ENCODE data around the gene RBM43.
"Not testable (repeated sequence)": the region's sequence is repeated elsewhere in the genome, so short reads cannot be mapped to it uniquely, and the experiment has no call there.

Gene RBM43

DNA sequence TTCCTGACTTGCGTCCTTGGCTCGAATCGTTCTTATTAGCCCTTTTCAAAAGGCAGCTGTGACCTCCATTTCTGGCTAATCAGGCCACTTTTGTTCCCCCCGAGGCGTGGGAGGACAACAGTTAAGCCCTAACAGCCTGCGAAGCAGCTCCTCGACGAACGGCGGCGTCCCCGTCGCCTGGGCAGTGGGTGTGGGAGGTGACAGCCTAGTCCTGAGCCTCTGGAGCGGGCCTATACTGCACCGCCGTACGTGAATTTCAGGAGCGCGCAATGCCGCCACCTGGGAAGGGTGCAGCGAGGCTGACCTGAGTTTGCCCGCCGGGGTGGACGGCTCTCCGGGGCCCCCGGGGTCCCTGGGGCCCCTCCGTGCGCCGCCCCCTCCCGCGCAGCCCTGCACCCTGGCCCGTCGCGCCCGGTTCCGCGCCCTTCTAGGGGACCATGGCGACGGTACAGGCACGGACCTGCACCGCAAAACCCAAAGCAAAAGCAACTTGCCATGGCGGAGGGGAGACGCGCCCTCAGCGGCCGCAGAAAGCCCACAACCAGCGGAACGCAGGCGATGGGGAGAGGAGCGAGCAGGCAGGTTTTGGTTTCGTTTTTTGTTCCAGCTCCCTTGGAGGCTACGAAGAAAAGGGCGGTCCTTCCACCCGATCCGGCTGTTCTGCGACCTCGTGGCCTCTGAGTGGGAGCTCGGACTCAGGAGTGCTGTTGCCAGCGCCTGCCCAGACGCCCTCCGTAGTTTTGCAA lies at the start of gene RBM43:
Gene RBM43, minus strand, starts transcription at position 633 of the 746 bp plus-strand sequence. Its CDS starts 136 bp downstream, at position 497.
- DNase-seq: no peak

DNA sequence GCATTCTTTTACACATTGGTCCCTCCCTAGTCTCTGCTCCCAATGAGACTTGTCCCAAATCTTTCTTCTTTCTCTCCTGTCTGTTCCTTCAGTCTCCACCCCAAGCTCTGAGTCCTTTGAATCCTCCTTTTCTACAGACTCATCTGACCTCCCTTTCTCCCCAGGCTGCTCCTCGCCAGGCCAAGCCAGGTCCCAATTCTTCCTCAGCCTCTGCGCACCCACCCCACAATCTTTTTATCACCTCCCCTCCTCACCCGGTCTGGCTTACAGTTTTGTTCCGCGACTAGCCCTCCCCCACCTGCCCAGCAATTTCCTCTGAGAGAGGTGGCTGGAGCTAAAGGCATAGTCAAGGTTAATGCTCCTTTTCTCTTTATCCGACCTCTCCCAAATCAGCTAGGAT lies 48.6 kb upstream of the RBM43 start:
- DNase-seq: not testable (repeated sequence)

DNA sequence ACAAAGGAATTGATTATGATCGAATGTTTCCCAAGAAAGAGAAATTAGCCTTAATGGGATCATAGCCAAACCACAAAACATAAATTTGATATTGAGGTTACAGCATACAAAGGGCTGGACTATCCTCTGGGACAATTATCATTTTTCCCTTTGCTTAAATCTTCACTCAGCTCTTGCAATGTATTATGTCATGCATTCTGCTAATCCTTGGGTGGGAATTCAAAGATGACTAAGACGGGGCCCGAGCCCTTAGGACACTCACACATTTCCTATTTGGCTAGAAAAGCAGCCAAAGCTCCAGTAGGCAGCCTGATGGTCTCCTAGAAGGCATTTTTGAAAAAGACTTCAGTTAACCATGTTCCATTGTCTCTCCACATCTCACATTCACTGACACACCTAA lies 45.0 kb upstream of the RBM43 start:
- no peak for DNase-seq

DNA sequence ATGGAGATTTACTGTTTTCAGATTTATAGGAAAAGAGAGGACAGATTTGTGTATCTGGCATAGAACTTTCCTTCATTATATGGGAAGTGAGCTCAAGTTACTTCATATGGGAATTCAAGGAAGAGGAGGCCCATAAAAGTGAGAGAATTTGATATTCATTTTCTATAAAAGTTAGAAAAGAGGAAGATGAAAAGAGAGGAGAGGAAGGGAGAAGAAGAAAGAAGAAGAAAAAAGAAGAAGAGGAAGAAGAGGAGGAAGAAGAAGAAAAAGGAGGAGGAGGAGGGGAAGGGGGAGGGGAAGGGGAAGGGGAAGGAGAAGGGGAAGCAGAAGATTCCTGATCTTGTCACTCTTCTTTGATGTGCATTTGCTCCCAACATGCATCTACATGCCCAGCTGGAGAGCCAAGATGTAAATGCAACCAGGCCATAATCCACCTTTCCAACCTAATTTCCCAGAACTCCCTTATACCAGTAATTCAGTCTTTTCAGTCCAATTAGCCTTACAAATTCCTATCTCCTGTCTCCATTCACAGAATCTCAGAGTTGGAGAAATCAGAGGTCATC lies 43.5 kb upstream of the RBM43 start:
- no peak for DNase-seq

DNA sequence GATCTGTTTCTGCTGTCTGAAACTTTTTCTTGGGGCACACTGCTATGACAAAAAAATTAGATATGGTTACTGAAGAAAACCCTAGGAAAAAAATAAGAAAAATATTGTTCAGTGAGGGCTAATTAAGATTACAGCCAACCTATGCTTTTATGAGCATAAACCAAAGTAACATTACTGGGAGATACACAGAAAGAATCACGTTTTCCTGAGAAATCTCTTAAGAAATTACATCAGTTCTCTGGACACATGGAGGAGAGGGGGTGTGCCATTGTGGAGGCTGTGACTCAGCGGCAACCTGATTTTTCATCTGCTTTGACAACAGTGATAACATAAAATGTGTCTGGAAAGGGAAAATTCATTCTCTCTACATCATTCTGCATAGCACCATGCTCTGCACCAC lies 41.2 kb upstream of the RBM43 start:
- no peak for DNase-seq

DNA sequence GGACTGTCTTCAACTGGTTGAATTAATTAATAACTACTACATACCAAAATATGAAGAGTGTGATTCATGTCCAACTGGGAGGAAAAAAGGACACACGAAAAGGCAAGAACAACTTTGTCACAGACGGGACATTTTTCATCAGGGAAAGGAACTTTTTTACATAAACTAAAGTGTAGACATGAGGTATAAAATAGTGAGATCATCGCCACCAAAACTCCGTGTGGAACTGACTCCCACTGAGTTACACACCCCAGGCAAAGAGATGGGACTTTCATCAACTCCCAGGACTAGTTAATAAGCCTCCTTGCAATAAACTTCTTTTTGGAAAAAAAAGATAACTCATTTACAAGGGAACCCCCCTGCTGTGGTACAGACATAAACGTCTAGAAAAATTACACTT lies 40.7 kb upstream of the RBM43 start:
- DNase-seq: no peak

DNA sequence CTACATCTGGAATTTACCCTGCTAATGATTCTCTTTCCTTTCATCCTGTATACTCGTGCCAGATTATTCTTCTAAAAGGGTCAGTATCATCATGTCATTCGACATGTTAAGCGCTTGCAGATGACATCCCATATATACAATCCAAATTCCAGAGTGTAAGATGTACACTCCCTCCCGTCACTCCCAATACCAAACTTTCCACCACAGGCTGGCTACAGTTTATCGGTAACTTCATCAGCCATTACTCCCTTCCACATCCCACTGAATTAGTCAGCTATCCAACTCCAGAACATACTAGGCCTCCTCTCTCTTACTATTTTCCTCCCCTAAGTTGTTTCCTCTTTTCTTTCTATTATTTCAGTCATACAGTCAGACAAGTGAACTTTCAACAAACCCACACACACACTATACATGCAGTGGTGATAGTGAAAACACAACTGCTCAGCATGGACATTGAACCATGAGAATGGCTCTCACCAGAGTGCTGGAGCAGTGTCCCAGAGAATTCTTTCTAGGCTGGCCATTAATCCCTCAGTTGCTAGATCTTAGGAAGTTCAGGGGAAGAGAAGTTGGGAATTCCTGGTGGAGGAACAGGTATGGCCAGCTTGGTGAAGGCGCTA lies 38.4 kb upstream of the RBM43 start:
- no peak for DNase-seq

DNA sequence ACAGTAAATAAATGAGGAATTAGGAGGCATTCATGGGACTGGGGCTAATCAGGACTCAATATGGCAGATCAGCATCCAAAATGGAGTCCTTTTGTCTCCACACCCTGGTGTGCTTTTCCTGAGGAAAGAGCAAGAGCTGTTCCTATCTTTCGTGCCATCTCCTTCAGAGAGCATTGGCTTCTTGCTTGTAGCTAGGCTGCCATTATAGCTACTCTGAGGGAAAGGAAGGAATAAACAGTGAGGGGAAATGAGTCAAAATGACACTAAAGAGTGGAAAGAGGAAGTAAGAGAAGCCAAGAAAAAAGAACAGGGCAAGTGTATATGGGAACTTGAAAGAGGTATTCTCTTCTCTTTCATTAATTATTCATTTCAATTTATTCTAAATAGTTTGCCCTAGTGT lies 36.2 kb upstream of the RBM43 start:
- DNase-seq: no peak

DNA sequence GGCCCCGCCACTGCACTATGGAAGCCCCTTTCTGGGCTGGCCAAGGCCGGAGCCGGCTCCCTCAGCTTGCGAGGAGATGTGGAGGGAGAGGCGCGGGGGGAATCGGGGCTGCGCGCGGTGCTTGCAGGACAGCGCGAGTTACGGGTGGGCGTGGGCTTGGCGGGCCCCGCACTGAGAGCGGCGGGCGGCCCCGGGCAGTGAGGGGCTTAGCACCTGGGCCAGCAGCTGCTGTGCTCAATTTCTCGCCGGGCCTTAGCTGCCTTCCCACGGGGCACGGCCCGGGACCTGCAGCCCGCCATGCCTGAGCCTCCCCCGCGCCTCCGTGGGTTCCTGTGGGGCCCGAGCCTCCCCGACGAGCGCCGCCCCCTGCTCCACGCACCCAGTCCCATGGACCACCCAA lies 34.3 kb upstream of the RBM43 start:
- not testable (repeated sequence) for DNase-seq

DNA sequence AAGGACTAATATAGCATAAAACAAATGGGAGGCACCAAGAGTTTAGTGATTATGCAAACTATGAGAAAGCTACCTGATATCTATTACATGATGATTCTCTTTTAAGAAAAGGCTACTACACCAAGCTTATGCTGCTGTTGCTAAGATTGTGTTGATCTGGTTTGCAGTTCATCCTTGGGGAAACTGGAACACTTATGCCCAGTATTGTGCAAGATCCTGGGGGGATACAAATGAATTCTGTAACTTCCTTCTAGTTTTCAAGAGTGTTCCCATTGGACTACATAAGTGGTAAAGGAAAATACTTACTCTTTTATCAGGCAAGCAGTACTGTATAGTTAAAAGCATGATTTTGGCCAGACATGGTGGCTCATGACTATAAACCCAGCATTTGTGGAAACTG lies 30.9 kb upstream of the RBM43 start:
- DNase-seq: no peak

DNA sequence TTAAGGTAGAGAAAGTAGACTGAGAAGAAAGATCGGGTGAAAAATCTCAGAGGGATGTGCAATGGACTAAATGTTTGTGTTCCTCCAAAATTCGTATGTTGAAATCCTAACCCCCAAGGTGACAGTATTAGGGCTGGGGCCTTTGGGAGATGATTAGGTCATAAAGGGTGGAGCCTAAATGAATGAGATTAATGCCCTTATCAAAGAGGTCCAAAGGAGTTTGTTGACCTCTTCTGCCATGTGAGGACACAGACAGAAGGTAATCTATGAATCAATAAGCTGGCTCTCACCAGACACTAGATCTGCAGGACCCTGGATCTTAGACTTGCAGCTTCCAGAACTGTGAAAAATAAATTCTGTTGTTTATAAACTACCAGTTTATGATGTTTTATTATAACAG lies 30.5 kb upstream of the RBM43 start:
- no peak for DNase-seq

DNA sequence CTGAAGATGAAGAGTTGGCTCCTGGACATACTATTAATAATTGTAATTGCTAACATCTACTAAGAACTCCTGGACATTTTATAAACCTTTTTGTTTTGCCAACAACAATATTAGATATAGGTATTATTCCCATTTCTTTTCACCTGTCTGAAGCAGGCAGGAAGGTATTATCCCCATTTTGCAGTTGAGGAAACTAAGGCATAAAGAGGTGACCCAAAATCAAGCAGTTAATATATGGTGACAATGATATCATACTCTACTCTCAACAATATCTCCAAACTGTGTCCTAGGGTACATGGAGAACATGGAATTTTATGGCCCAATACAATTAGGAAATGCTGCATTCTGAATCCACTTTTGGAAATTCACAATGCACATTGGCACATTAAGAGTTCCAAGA lies 29.6 kb upstream of the RBM43 start:
- DNase-seq: no peak

DNA sequence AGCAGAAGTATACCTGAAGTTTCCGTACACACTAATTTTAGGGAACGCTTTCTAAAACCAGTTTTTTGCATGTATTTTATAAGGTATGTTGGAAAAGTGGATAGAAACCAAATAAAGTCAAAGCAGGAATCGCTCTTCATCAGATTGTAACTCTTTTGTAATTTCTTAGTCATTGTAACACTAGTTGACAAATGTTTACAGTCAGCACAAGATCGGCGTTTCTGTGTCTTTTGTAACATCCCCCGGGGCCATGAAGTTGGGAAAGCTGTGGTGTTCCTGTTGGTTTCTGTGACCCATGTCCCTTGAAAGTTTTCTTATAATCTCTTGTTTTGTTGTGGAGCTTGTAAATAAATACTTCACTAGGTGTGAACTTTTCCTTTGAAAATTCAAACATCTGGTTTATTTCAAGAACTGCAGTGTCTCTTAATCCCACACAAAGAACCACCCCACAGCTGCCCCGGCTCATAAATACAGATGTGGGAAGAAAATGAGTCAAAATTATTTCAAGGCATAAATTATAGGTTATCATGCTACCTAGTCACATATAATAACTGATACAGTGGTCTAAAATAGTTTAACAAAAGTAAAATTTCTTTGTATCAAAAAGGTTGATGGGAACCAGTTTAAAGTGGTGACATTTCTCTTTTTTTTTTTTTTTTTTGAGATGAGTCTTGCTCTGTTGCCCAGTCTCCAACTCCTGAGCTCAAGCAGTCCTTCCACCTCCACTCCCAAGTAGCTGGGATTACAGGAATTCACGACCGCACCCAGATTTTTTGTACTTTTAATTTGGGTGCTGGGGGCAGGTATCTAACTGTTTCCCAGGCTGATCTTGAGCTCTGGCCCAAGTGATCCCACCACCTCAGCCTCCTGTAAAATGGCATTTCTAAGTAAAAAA lies 28.6 kb upstream of the RBM43 start:
- no peak for DNase-seq

DNA sequence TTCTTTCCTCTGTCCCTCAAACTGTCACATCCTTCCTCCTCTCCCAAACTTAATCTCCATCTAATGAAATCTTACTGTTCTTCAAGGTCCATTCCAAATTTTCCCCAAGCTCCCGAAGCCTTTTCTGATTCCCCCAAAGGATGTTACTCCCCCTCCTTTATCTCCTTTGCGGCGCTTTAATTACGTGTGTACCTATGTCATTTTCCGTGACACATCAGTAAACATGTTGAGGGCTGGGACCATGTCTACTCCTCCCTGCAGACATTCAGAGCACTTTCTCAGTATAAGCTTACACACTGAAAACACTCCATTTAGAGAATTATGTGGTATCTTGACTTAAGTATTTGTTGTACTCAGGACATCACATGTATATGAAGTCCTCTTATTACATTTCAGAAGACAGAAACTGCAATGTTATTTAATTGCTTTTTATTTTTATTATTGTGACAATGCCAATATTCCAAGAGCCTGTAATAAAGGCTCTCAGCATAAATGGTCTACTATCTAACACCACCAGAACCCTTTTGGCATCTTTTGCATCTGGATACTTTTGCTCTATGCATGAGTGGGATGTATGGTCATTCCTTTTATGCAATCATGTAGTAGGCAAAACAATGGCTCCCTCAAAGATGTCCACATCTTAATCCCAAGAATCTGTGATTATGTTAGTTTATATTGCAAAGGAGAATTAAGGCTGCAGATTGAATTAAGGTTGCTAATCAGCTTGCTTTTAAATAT lies 26.0 kb upstream of the RBM43 start:
- no peak for DNase-seq

DNA sequence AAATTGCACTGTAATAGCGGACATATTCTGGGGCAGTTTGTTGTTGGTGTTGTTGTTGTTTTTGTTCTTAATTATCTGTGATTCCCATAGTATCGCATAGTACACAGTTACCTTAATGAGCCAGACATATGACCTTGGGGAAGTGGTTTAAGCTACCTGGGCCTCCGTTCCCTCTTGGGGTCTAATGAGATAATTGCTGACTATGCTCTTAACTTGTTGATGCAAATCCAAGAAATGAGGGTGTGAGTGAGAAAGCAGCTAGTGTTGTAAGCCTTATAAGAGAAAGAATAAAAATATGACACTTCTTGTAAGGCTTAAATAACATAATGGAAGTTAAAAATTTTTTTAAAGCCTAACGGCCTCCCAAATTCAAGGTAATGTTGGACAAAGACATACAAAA lies 20.7 kb upstream of the RBM43 start:
- no peak for DNase-seq

DNA sequence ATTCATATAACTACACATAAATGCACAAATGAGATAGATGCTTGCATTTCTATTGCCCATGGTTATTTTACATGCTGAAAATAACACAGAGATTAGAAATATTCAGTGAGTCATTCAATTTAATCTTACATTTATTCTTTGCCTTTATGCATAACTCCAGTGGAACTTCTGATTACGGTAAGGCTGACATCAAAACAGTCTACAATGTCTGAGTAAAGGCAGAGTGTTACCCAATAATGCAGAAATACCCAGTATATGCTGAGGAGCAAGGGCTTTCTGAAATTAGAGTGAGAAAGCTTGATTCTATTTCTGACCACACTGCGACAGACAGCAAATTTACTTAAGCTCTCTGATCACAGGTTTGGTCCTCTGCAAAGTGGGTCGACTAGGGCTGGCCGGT lies 18.6 kb upstream of the RBM43 start:
- no peak for DNase-seq

DNA sequence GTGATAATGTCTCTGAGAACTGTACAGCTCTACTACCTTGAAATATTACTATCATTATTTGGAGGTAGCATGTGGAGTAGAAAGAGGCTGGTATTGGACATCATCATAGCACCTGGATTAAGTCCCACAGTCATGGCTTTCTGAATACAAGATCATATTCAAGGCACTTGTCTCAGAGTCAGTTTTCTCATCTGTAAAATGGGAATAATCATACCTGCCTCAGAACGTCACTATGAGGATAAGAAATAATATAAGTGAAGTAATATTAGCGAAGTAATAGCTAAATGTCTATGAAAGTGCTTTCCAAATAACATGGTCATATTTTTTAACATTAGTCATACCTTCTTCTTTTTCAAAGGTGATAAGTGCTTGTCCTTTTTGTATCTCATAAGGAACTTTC lies 16.8 kb upstream of the RBM43 start:
- DNase-seq: no peak

DNA sequence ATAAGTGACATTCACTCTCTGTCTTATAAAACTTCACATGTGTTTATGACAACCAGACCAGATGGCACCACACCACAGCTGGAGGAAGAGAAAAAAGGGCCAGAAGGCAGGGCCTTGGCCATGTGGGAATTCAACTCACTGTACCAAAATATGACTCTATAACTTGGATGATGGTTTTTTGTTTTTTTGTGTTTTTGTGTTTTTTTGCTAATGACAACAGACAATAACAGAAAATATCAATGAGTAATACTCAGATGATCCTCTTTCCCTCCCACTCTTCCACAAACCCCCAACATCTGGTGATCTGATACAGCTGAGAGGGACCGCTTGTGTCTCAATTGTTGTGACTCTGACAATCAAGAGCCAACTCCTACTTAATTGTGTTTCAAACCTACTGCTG lies 15.4 kb upstream of the RBM43 start:
- DNase-seq: peak in 1 of 2 experiments; percentile 15

DNA sequence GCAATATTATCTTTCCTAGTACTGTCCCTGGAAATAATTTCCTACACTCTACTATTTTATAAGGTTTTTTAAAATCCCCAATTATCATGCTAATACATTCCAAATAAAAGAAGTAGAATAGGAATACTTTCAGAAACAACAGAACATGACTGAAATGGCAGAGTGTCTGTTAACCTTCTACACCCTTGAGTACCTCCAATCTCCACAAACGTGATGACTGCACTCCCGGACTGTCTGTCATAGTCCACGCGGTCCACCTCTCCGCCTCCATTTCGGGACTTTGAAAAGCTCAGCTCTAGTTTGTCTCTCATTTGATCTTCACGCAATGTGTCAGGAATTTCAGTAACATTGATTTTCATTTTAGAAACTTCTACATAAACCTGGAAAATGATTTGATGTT lies 13.6 kb upstream of the RBM43 start:
- DNase-seq: no peak

DNA sequence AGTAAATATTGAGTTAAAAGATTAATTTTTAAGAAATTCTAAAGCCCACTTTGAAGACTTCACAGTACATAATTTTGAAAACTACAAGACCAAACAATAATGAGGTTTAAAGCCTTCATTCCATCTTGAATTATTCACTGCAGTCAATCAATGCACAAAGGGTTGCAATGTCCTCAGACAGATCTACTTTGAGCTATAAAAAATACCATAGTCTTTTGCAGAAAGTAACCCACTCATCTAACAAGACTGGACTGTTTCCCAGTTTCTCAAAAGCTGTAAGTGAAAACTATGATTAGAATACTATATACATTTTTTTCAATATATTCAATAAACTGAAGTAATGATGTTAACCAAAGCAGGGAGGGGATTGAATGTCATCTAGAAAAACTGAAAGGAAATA lies 10.2 kb upstream of the RBM43 start:
- DNase-seq: no peak

DNA sequence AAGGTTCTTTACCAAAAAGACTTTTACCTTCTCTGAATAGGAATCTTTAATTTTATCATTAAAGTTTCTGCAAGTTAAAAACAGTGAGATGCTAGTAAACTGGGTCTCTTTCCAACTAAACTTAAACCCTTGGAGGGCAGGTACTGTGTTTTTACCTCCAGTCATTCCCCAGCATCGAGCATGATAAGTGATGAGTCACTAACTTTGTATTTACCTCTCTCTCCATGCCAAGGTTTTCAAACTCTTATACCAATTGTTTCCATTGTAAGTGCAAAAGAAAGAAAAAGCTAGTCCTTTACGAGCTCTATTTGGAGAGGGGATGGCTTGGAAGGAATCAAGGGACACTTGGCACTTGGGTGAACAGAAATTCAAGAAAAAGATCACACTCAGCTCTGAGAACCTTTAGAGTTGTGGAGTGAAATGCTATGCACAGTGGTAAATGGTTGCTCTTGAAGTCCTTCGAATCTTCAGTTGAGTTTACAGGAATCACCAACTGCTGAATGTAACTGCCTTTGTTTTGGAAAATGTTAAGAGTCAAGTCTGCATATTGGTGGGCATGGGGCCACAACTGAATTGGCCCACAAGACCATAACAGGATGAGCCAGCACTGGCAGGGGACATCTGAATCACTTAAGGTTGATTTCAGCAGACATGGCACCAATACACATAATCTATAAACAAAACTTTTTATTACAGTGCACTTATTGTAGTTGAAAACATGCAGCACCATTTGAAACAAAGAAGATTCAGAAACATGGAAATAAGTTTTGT lies 8.3 kb upstream of the RBM43 start:
- peak in 1 of 2 experiments; percentile 32 for DNase-seq

DNA sequence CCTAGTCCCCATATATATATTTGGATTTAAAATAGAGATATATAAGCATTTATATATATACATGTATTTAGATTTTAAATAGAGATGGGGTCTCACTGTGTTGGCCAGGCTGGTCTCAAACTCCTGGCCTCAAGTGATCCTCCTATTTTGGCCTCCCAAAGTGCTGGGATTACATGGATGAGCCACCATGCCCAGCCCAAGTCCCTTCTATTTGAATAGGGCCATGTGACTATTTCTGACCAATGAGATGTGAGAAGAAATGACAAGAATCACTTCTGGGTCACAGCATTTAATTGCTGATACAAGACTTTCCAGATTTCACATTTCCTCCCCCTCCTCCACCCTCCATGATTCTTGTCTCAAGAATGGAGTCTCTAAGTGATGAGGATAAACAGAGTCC lies 6.4 kb upstream of the RBM43 start:
- no peak for DNase-seq
